HG02970 (cell line): ENCODE data around the gene MAD2L1.

ENCODE experiments used
- ATAC-seq: cut with Tn5 transposase; IDR thresholded peaks from one replicate; pipeline ENCODE4 v1.9.1; 2021; ENCODE audit warnings: mild to moderate bottlenecking, moderate library complexity, moderate number of reproducible peaks; ENCODE audit not compliant: unreplicated experiment, low FRiP score

Gene MAD2L1

DNA sequence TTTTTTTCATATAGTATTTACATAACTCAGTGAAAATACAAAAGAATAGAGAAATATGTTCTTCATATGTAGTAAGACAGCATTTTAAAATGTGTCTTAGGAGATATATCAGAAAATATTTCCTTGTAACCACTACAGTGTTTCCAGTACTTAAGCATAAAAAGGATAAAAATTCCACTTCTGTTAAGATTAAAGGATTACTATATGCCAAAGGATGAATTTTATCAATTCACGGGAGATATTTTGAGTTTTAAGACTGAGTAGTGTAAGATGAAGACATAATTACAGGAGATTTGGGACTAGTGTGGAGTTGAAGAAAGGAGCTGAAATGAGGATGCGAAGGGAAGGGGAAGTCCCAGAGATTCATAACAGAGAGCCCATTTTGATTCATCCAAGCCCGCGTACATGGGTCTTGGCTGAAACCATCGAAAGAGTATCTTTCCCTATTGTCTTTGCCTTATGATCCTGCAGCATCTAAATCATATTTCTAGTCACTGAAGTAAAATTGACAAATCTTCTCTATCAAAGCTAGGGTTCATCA, 58.7 kb downstream of the MAD2L1 start:
- ATAC-seq = no peak

DNA sequence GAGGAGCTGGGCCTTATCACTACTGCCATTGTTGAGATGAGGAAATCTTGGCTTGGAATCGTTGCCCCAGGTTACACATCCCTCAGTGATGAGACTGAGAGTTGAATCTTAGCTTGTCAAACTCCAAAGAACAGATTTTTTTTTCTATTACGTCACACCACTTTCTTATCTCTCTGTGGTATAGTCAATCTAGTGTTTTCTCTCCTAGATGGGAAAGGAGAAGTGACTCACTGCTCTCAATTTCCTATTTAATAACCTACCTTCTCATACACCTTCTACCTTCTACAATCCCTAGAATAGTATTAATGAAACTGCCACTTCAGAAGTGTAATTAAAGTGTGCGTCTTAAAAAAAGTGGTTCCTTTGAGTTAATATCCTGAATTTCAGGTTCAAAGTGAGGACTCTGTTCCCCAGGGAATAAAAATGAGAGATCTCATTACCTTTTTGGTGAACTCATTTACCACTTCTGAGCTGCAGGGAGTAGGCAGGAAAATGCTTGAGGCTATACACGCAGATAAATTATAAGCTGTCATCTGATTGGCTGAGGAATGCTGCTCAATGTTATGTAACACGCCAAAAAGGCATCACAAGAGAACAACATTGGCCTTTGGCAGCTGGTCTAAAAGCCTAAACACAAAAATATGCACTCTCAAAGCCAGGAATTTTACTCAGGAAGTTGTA, 59.3 kb downstream of the MAD2L1 start:
- no peak for ATAC-seq
